A549 treated with GW870086 at 1 μM for 4 hours (cell line): ENCODE results near the gene SPESP1. TPM values are rescaled to one million over a fixed set of nuclear protein-coding genes. Genes with fewer than 3 reads are reported as not detected.

ENCODE experiments used
- total RNA-seq: library from RNA; stranded (reverse); fragments of 200-300 nt; extraction: Qiagen RNA extraction; gene quantifications from 5 replicates; pipeline ENCODE4 v1.2.3, GENCODE V29; 2022; ENCODE audit warnings: low read depth

The SPESP1 gene
- not detected in 5 replicates for total RNA-seq

DNA sequence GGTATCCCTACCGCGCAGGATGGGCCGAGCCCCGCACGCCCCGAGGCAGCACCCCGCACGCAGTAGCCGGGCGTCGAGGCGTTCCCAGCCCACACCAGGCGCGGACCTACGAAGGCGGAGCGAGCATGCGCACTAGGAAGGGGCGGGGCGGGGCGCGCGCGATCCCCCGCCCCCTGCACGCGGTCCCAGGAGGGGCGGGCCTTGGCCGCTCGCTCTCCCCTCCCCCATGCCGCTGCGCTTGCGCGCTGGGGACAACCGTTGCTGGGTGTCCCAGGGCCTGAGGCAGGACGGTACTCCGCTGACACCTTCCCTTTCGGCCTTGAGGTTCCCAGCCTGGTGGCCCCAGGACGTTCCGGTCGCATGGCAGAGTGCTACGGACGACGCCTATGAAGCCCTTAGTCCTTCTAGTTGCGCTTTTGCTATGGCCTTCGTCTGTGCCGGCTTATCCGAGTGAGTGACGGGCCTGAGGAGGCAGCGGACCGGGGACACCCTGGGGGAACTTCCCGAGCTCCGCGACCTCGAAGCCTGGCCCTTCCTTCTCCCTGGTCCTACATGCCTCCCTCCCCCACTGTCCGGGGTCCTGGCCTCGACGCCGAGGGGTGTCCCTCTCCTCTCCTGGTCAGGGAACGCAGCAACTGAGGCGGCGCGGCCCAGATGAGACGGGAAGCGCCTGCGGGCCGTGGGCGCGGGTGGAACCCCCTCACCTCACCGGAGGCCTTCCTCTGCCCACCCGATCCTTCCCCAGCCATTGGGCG is at the start of gene SPESP1:
Gene SPESP1 (plus strand): TSS at position 258 of the 755 bp plus-strand sequence. CDS start 129 bp downstream, at position 387.

Other genes with a start within 250 kb of the SPESP1 start
- gene ANP32A, start 109.6 kb upstream of the SPESP1 start, total RNA-seq: 261 to 299 TPM (median 274 TPM) in 5 replicates
- gene NOX5, start 84.2 kb downstream of the SPESP1 start, total RNA-seq: 0.14 to 0.37 TPM (median 0.22 TPM) in 5 replicates
- 17.5 to 21.0 TPM (median 18.4 TPM) in 5 replicates for gene GLCE, start 230.1 kb downstream of the SPESP1 start, total RNA-seq